ENCODE data around the gene ABHD17A.

- TF ChIP-seq CTCF (IDR thresholded peaks at IDR 0.05) (no peak), NRF1 (IDR thresholded peaks at IDR 0.05; ENCODE audit: low read depth, low read length) (no peak), EP300 (IDR thresholded peaks at IDR 0.05; ENCODE audit: borderline replicate concordance in 1 of 2, low read depth in 1 of 2, low read length in 1 of 2) (no peak), SIN3A (IDR thresholded peaks at IDR 0.05; ENCODE audit: borderline replicate concordance, low read depth, low read length) (no peak), GABPA (IDR thresholded peaks at IDR 0.05; ENCODE audit: low read depth) (no peak), TAF1 (IDR thresholded peaks at IDR 0.05; ENCODE audit: borderline replicate concordance, low read depth, low read length) (no peak), TCF12 (IDR thresholded peaks at IDR 0.05) (no peak)
Measured at GRCh38 chr19:1933942-1934341, 48.6 kb upstream of the ABHD17A start.
